ENCODE data around the gene PMS1. TPM values are rescaled to one million over a fixed set of nuclear protein-coding genes. Genes with fewer than 3 reads are reported as not detected.

The PMS1 gene
- total RNA-seq, 2 donors from 2014 or later = 7.6 to 27.6 TPM

GRCh38 chr2:189873696-189874095 lies 89.4 kb downstream of the PMS1 start:
- DNase-seq (ENCODE audit: low spot score) (no peak), ATAC-seq (ENCODE audit: insufficient number of reproducible peaks, low FRiP score, low read depth) (no peak)
- Histone ChIP-seq H3K4me1 (ENCODE audit: control insufficient read depth in 1 of 2, low read depth in 2 of 2) (no peaks in the 10 kb centered on the region), H3K9me3 (no peaks in the 10 kb centered on the region), H3K36me3 (peaks cover 3% of the 10 kb centered on the region), H3K27me3 (replicated peaks; ENCODE audit: insufficient read depth) (no peaks in the 10 kb centered on the region), H3K4me3 (no peak overlapping the region), H3K27ac (no peak overlapping the region)
- TF ChIP-seq CTCF (IDR thresholded peaks at IDR 0.05) = no peak

GRCh38 chr2:189874586-189875320 lies 90.5 kb downstream of the PMS1 start:
- Histone ChIP-seq H3K9me3 (no peaks in the 10 kb centered on the region), H3K4me3 (no peak overlapping the region), H3K27me3 (replicated peaks; ENCODE audit: insufficient read depth) (no peaks in the 10 kb centered on the region), H3K4me1 (ENCODE audit: control insufficient read depth in 1 of 2, low read depth in 2 of 2) (no peaks in the 10 kb centered on the region), H3K27ac (no peak overlapping the region), H3K36me3 (peaks cover 3% of the 10 kb centered on the region)
- TF ChIP-seq CTCF (IDR thresholded peaks at IDR 0.05) = no peak
- ATAC-seq (ENCODE audit: insufficient number of reproducible peaks, low FRiP score, low read depth) (no peak), DNase-seq (ENCODE audit: low spot score) (no peak)

- Histone ChIP-seq H3K27me3 (replicated peaks; ENCODE audit: insufficient read depth) (no peaks in the 10 kb centered on the region), H3K9me3 (no peaks in the 10 kb centered on the region), H3K4me1 (ENCODE audit: control insufficient read depth in 1 of 2, low read depth in 2 of 2) (no peaks in the 10 kb centered on the region), H3K36me3 (peaks cover 3% of the 10 kb centered on the region), H3K27ac (no peak overlapping the region), H3K4me3 (no peak overlapping the region)
- TF ChIP-seq CTCF (IDR thresholded peaks at IDR 0.05) = no peak
- no peak for DNase-seq (ENCODE audit: low spot score)
- no peak for ATAC-seq (ENCODE audit: insufficient number of reproducible peaks, low FRiP score, low read depth)
Measured at GRCh38 chr2:189876271-189876670, 92.0 kb downstream of the PMS1 start.

- Histone ChIP-seq H3K36me3 (peaks cover 3% of the 10 kb centered on the region), H3K27ac (no peak overlapping the region), H3K27me3 (replicated peaks; ENCODE audit: insufficient read depth) (no peaks in the 10 kb centered on the region), H3K4me1 (ENCODE audit: control insufficient read depth in 1 of 2, low read depth in 2 of 2) (no peaks in the 10 kb centered on the region), H3K9me3 (no peaks in the 10 kb centered on the region), H3K4me3 (no peak overlapping the region)
- DNase-seq (ENCODE audit: low spot score) = no peak
- no peak for ATAC-seq (ENCODE audit: insufficient number of reproducible peaks, low FRiP score, low read depth)
- no peak for TF ChIP-seq CTCF (IDR thresholded peaks at IDR 0.05)
Measured at GRCh38 chr2:189879716-189880081, 95.4 kb downstream of the PMS1 start.

GRCh38 chr2:189880429-189880828 lies 96.2 kb downstream of the PMS1 start:
- DNase-seq (ENCODE audit: low spot score) = no peak
- Histone ChIP-seq H3K27me3 (replicated peaks; ENCODE audit: insufficient read depth) (no peaks in the 10 kb centered on the region), H3K4me1 (ENCODE audit: control insufficient read depth in 1 of 2, low read depth in 2 of 2) (no peaks in the 10 kb centered on the region), H3K36me3 (no peaks in the 10 kb centered on the region), H3K4me3 (no peak overlapping the region), H3K27ac (no peak overlapping the region), H3K9me3 (no peaks in the 10 kb centered on the region)
- ATAC-seq (ENCODE audit: insufficient number of reproducible peaks, low FRiP score, low read depth) = no peak
- TF ChIP-seq CTCF (IDR thresholded peaks at IDR 0.05) = no peak
